Dermis blood vessel endothelial cell (primary cell): ENCODE measurements around the gene MCM6. TPM values are rescaled to one million over a fixed set of nuclear protein-coding genes. Genes with fewer than 3 reads are reported as not detected.
A peak's percentile ranks its signal among the peaks of the same experiment; 100 is the strongest.
"Not testable (repeated sequence)": the region's sequence is repeated elsewhere in the genome, so short reads cannot be mapped to it uniquely, and the experiment has no call there.

ENCODE experiments used
- DNase-seq: peaks from one replicate; pipeline ENCODE4 v3.0.0; 2010
- total RNA-seq: library from RNA; depleted of rRNA; stranded (reverse); fragments of >200 nt; gene quantifications from 2 replicates; pipeline ENCODE4 v1.2.3, GENCODE V29; 2014

Gene MCM6
- 15.5 and 46.5 TPM in 2 replicates for total RNA-seq

- DNase-seq: peak; percentile 99
These were observed at the start of gene MCM6 for GRCh38 chr2:135876066-135876711. Gene MCM6, minus strand, starts transcription at chr2:135876443. Its CDS starts 78 bp downstream, at chr2:135876365.

- no peak for DNase-seq
These were observed 49.3 kb upstream of the MCM6 start for GRCh38 chr2:135925571-135925970.

- DNase-seq: peak; percentile 72
These were observed 40.0 kb upstream of the MCM6 start for GRCh38 chr2:135916207-135916606.

DNA sequence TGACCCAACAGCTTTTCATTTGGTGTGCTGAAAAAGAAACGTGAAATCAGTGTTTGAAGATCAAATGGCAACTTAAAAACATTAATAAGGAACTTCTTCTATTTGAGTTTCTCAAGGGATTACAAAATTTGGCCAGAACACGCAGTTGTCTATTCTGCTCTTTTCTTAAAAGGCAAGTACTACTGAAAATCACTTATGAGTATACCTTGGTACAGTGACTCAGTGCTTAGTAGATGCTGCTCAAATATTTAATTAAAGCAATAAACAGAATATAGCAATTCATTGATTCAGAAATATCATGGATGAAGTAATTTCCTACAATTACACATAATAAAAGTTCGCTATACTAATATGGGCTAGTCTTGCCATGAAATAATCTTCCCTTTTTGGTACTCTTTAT is 38.2 kb upstream of the MCM6 start:
- DNase-seq: no peak

DNA sequence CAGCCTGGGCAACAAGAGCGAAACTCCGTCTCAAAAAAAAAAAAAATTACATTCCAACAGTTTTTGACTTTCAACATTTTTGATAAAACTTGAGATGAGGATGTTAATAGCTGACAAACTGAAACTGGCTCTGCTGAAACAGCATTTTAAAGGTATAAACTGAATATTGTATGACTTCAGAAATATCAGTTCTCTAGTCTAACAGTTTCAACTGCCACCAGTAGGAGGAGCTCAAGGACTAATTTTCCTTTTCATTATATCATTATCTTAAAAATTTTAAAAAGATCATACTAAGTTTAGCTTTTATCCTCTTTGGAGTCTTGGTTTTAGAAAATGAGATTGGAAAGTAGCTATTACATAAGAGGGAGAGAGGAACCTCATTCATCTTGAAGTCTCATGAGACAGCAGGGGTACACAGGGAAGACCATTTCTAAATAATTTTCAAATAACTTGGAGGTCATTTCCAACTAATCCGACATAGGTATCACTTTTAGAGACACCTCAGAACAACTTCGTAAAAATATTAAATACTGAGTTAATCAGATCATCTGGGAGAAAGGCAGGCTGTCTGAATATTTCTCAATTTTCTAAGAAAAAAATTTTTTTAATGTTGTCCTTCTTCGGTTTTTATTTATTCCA is 37.6 kb upstream of the MCM6 start:
- peak; percentile 69 for DNase-seq

DNA sequence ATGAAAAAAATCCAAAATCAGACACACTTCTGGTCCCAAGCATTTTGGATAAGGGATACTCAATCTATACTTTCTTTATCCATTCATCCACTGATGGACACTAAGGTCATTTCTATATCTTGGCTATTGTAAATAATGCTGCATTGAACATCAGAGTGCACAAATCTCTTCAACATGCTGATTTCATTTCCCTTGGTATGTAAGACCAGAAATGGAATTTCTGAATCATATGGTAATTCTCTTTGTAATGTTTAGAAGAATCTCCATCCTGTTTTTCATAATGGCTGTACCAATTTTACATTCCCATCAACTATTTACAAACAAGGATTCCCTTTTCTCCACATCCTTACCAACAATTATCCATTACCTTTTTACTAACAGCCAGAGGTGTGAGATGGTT is 33.7 kb upstream of the MCM6 start:
- peak; percentile 62 for DNase-seq

GRCh38 chr2:135905679-135906078 is 29.4 kb upstream of the MCM6 start:
- no peak for DNase-seq

DNA sequence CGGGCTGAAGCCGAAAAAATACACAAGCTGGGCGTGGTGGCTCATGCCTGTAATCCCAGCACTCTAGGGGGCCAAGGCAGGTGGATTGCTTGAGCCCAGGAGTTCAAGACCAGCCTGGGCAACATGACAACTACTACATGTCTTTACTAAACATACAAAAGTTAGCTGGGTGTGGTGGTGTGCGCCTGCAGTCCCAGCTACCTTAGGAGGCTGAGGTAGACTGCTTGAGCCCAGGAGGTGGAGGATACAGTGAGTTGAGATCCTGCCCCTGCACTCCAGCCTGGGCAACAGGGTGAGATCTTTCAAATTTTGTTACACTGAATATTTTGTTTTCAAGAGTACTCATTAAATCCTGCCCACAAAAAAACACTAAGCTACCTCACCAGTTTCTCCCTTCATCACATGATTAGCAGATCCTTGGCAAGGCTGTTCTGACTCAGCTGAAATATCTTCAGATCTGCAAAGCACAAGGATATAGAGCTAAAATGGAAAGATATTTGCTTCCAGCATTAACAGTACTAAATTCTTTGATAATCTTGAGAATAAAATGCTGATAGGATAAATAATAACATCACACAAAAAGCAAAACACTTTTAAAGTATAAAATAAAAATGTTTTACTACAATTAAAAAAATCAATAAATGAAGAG is 28.2 kb upstream of the MCM6 start:
- no peak for DNase-seq

- DNase-seq: no peak
These were observed 27.4 kb upstream of the MCM6 start for GRCh38 chr2:135903650-135904049.

- DNase-seq: no peak
These were observed 23.3 kb upstream of the MCM6 start for GRCh38 chr2:135899567-135899966.

DNA sequence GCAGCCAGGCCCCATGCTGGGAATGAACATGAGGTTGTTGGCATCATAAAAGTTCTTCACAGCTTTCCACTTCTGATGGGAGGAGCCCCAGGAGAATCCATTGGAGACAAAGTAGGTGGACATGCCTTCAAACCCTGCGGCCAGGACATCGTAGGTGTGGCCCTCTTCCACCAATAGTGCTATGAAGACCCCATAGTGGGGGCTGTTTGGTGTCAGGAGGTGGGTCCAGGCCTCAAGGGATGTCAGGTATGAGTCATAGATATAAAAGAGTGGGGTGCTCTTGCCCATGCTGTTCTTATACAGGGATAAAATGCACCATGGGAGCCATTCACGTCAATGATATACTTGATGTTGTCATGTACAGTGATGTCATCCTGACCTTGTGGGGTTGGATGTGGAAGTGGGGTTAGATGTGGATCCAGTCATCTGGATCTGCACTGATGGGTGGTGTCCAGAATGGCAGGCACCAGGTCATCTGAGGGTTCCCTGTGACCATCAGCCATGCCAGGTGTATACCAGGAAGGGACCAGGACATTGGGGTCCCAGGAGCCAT is 22.1 kb upstream of the MCM6 start:
- DNase-seq: no peak

- no peak for DNase-seq
These were observed 18.7 kb upstream of the MCM6 start for GRCh38 chr2:135894930-135895329.

DNA sequence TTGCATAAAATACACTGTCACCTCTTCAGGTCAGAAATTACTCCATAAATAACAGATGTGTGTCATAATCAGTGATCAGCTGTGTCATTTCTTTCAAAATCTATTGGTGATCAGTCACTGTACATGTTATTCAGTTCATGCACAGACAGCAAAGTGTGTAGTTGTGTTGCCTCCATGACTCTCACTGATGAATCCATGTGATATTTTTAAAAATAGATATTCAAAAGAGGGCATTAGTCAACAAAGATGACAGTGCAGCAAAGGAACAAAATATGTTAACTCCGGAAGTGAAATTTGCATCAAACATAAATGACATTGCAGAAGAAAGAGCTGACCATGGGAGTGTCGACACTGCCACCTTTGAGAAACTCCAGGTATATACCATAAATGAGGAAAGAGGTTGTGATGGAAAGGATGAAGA is 17.1 kb upstream of the MCM6 start:
- no peak for DNase-seq

GRCh38 chr2:135890835-135891234 is 14.6 kb upstream of the MCM6 start:
- no peak for DNase-seq

- no peak for DNase-seq
These were observed 13.9 kb upstream of the MCM6 start for GRCh38 chr2:135890149-135890548.

DNA sequence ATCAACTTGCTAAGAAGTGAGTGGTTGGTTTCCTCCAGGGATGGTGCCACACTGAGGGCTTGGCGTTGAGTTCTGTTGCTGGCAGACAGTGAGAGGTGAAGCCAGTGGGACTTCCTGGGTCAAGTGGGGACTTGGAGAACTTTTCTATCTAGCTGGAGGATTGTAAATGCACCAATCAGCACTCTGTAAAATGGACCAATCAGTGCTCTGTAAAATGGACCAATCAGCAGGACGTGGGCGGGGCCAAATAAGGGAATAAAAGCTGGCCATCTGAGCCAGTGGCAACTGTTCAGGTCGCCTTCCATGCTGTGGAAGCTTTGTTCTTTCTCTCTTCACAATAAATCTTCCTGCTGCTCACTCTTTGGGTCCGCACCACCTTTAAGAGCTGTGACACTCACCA is 12.3 kb upstream of the MCM6 start:
- not testable (repeated sequence) for DNase-seq

DNA sequence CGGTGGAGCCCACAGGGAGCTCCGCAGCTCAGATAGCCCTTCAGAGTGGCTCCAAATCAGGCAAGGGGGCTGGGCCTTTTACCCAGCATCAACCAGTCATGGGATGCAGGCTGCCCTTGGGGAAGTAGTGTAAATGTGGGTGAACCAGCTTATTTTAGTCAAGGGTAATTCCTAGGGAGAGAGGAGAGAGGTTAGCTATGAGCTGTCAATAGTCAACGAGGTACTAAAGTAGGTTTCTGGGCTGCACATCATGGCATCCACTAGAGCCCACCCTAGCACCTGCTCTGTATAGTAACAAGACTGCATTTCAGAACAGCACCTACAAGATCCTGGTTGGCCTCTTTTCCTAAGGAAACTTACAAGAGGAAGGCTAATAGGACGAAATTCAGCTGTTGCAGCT is 9.5 kb upstream of the MCM6 start:
- no peak for DNase-seq

- DNase-seq: no peak
These were observed 6.2 kb upstream of the MCM6 start for GRCh38 chr2:135882415-135882814.

DNA sequence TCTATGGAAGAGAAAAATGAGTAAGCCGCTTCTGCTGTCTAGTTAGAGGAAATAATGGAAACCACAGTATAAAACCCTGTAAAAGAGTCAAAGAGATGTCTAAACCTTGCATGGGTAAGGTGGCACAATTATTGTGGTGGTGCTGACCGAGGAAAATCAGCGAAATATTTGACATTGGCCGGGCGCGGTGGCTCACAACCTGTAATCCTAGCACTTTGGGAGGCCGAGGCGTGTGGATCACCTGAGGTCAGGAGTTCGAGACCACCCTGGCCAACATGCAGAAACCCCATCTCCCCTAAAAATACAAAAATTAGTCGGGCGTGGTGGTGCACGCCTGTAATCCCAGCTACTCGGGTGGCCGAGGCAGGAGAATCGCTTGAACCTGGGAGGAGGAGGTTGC is 527 bp upstream of the MCM6 start:
- not testable (repeated sequence) for DNase-seq

GRCh38 chr2:135875491-135876065 is 665 bp downstream of the MCM6 start:
- peak; percentile 56 for DNase-seq

GRCh38 chr2:135874777-135875365 is 1.4 kb downstream of the MCM6 start:
- DNase-seq: no peak

- no peak for DNase-seq
These were observed 5.7 kb downstream of the MCM6 start for GRCh38 chr2:135870571-135870970.

DNA sequence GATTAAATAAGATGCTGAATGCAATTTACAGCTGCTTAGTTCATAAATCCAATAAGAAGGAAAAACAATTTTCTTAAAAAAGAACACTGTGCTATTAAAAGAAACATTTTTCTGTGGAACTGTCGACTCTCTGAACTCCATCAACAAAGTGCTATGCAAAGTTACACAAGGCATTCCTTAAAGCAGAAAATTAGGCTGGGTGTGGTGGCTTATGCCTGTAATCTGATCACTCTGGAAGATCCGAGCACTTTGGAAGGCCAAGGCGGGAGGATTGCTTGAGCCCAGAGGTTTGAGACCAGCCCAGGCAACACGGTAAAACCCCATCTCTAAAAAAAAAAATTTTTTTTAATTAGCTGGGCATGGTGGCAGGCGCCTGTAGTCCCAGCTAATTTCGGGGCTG is 13.0 kb downstream of the MCM6 start:
- DNase-seq: no peak
